Measurements from ENCODE around the gene ATP8B4.
A peak's percentile ranks its signal among the peaks of the same experiment; 100 is the strongest.
"Not testable (repeated sequence)": the region's sequence is repeated elsewhere in the genome, so short reads cannot be mapped to it uniquely, and the experiment has no call there.

Gene ATP8B4

DNA sequence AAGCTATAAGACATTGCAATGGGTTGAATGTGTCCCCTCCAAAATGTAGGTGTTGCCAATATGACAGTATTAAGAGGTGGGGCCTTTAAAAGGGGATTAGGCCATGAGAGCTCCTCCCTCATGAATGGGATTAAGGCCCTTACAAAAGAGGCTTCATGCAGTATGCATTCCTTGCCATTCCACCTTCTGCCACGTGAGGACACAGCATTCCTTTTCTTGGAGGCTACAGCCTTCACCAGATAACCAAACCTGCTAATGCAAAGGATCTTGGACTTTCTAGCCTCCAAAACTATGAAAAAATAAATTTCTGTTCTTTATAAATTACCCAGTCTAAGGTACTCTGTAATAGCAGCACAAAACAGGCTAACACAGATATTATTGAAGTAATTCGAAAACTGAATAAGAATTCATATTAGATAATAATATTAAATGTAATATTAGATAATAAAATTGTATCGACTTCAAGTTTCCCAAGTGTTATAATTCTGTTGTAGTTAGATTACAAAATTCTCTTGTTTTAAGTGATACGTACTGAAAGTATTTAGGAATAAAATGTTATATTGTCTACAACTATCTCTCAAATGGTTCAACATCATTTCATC is 29.4 kb upstream of the ATP8B4 start:
- peak; percentile 22 to 82 for DNase-seq (ENCODE audit: low read depth in 1 of 2, low spot score in 1 of 2)
- in situ Hi-C loops (cut with HindIII; ENCODE audit: low pct_unique_long_range_greater_than_20kb, low sequenced_read_pairs), result no loop called here
- TF ChIP-seq JUND (IDR thresholded peaks at IDR 0.05; ENCODE audit: low read depth), result no peak

DNA sequence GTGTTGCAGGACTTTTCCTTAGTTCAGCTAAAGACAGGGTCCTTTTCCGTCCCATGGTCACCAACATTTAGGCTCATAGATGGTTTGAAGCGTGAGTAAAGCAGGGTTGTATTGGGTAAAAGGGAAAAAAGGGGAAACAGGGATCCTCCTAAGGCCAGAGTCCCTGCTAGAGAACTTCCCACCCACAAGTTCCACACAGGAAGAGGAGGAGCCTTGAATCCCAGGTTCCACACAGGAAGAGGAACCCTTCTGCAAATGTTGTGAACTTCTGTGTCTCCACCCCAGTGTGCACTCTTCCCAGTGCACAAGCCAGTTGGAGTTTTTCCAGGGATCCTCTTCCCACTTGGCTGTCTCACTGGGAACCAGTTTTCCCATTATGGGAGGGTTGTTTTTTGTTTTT is 27.6 kb upstream of the ATP8B4 start:
- in situ Hi-C loops (cut with HindIII; ENCODE audit: low pct_unique_long_range_greater_than_20kb, low sequenced_read_pairs), result no loop called here
- no peak for DNase-seq (ENCODE audit: low read depth in 1 of 2, low spot score in 1 of 2)
- TF ChIP-seq JUND (IDR thresholded peaks at IDR 0.05; ENCODE audit: low read depth), result no peak

DNA sequence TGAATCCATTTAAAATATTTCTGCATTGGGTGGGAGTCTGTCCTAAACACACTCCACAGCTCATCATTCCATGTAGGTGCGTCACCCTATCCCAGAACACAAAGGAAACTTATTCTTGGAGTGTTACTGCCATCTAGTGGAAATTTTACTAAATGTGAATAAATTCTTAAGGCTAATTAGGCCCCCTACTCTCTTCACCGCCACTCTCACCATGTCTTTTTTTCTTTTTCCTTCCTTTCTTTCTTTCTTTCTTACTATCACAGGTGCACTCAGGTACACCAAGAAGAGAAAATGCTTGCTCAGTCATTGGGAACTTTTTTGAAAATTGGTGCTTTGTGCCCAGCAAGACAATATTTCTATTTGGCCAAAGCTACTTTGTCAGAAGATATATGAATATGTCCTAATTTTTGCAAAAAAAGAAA is 26.4 kb upstream of the ATP8B4 start:
- in situ Hi-C loops (cut with HindIII; ENCODE audit: low pct_unique_long_range_greater_than_20kb, low sequenced_read_pairs), result no loop called here
- peak; percentile 23 to 78 for DNase-seq (ENCODE audit: low read depth in 1 of 2, low spot score in 1 of 2)
- no peak for TF ChIP-seq JUND (IDR thresholded peaks at IDR 0.05; ENCODE audit: low read depth)

DNA sequence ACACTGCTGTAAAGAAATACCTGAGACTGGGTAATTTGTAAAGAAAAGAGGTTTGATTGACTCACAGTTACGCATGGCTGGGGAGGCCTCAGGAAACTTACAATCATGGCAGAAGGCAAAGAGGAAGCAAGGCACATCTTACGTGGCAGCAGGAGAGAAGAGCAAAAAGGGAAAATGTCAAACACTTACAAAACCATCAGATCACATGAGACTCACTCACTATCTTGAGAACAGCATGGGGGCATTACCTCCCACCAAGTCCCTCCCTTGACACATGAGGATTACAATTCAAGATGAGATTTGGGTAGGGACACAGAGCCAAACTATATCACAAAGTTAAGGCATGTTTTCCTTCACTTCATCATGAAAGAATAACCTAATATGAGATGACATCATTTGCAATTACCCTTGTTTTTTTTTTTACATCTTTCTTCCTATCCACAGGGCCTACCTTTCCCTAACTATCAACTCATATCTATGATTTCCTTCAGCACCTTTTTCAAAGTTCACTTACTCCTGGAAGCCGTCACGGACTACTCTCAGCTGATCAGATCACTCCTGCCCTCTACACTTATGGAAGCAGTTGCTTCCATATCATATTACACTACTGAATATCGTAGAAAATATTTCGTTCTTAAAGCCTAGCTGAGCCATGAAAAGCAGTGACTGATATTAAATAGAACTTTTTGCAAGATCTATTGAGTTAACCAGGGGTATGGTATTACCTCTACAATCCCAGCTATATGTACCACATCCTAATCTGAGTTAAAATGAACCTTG is 25.5 kb upstream of the ATP8B4 start:
- TF ChIP-seq JUND (IDR thresholded peaks at IDR 0.05; ENCODE audit: low read depth), result no peak
- in situ Hi-C loops (cut with HindIII; ENCODE audit: low pct_unique_long_range_greater_than_20kb, low sequenced_read_pairs), result no loop called here
- no peak for DNase-seq (ENCODE audit: low read depth in 1 of 2, low spot score in 1 of 2)

DNA sequence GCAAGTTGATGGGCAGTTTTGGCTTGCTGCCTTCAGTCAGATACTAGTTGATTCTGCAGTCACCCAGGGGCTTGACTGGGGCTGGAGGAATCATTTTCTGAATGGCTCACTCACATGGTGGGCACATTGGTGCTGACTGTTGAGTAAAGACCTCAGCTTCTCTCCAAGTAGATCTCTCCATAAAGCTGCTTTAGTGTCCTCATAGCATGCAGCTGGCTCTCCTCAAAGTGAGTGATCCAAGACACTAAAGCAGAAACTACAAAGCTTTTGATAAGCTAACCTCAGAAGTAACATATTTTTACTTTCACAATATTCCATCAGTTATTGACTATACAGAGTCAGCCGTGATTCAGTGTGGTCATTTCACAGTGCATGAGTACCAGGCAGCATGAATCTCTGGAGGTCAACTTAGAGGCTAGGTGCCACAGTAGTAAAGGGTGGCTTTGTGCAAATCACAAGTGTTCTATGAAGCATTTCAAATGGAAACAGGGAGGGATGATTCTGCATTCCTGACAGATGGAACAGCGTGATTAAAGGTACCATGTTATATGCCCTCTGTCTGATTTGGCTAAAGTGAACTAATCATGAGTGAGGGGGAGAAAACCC is 24.3 kb upstream of the ATP8B4 start:
- no peak for DNase-seq (ENCODE audit: low read depth in 1 of 2, low spot score in 1 of 2)
- in situ Hi-C loops (cut with HindIII; ENCODE audit: low pct_unique_long_range_greater_than_20kb, low sequenced_read_pairs), result no loop called here
- no peak for TF ChIP-seq JUND (IDR thresholded peaks at IDR 0.05; ENCODE audit: low read depth)

DNA sequence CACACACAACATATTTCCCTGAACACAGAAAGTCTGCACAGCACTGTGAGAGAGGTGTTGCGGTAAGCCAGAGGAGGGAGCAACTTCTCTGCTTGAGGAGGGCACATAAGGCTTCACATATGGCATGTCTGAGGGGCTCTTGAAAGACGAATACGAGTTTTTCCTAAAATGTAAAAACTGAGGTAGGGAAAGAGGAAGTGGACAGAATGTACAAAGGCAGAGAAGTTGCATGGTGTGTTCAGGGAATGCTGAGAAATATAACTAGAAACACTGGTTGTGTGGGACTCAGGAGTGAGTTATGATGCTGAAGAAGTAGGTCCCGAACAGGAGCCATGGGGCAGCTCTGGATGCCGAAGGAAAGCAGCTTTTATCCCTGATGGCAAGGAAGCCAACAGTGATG is 22.8 kb upstream of the ATP8B4 start:
- TF ChIP-seq JUND (IDR thresholded peaks at IDR 0.05; ENCODE audit: low read depth), result no peak
- in situ Hi-C loops (cut with HindIII; ENCODE audit: low pct_unique_long_range_greater_than_20kb, low sequenced_read_pairs), result no loop called here
- no peak for DNase-seq (ENCODE audit: low read depth in 1 of 2, low spot score in 1 of 2)

DNA sequence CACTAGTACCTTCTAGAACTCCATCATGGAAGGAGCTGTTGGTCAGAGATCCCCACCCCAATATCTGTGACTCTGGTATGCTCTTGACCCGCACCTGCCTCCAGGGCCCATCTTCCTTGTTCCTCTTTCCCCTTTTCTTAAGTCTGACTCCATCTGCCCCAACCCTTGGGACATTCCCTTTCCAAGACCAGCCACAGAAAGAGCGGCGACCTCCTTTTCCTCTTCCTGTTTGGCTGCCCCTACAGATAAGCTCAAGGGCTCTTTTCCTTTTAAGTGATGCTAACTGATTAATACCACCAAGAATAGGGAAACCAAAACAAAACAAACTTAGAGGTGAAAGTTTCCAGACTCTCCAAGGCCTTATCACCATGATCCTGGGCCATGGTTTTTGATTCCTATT is 21.9 kb upstream of the ATP8B4 start:
- in situ Hi-C loops (cut with HindIII; ENCODE audit: low pct_unique_long_range_greater_than_20kb, low sequenced_read_pairs), result no loop called here
- no peak for DNase-seq (ENCODE audit: low read depth in 1 of 2, low spot score in 1 of 2)
- TF ChIP-seq JUND (IDR thresholded peaks at IDR 0.05; ENCODE audit: low read depth), result no peak

DNA sequence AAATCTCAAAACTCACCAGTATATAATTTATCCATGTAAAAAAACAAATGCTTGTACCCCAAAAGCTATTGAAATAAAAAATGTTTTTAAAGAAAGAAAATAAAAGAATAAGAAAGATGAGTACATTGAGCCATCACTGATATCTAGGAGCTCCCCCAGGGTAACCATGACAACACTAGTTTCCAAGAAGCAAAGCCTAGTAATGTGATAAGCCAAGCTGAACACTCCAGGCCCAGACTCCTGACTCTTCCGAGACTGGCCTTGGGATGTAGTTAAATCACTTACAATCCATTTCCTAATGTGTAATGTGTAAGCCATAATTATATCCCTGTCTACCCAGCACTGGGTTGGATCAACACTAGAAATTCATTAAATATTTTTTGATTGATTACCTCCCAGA is 21.1 kb upstream of the ATP8B4 start:
- no peak for TF ChIP-seq JUND (IDR thresholded peaks at IDR 0.05; ENCODE audit: low read depth)
- no peak for DNase-seq (ENCODE audit: low read depth in 1 of 2, low spot score in 1 of 2)
- in situ Hi-C loops (cut with HindIII; ENCODE audit: low pct_unique_long_range_greater_than_20kb, low sequenced_read_pairs), result no loop called here

DNA sequence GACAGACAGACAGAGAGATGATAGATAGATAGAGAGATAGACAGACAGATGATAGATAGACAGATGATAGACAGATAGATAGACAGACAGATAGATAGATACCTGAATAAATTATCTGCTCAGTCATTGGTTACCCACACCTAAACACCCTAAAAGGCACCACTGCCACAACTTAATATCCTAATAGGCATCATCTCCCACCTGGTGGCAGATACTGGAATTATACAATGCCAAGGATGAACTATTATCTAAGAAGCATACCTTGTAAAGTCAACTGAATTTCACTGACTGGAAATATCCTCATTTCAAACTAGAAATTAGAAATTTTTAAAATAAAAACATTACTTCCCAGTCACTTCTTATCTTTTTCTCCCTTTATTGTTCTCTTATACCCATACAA is 19.4 kb upstream of the ATP8B4 start:
- no peak for TF ChIP-seq JUND (IDR thresholded peaks at IDR 0.05; ENCODE audit: low read depth)
- DNase-seq (ENCODE audit: low read depth in 1 of 2, low spot score in 1 of 2), result no peak
- in situ Hi-C loops (cut with HindIII; ENCODE audit: low pct_unique_long_range_greater_than_20kb, low sequenced_read_pairs), result no loop called here

DNA sequence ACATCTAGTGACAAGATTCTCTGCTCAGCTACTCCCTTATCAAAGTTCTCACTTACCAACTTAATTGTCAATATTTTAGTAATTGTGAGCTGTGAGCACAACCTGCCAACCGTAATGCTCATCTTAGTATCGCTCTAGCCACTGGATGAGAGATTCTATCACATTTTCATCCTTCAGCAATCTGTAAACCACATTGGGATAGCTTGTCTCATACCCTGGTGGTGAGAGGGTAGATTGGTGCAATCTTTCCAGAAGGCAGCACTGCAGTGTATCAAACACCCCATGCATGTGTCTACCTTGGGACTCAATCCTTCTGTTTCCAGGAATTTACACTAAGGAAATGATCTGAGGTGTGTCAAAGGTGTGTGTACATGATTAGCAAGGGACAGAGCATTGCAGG is 18.9 kb upstream of the ATP8B4 start:
- in situ Hi-C loops (cut with HindIII; ENCODE audit: low pct_unique_long_range_greater_than_20kb, low sequenced_read_pairs), result no loop called here
- TF ChIP-seq JUND (IDR thresholded peaks at IDR 0.05; ENCODE audit: low read depth), result no peak
- no peak for DNase-seq (ENCODE audit: low read depth in 1 of 2, low spot score in 1 of 2)

DNA sequence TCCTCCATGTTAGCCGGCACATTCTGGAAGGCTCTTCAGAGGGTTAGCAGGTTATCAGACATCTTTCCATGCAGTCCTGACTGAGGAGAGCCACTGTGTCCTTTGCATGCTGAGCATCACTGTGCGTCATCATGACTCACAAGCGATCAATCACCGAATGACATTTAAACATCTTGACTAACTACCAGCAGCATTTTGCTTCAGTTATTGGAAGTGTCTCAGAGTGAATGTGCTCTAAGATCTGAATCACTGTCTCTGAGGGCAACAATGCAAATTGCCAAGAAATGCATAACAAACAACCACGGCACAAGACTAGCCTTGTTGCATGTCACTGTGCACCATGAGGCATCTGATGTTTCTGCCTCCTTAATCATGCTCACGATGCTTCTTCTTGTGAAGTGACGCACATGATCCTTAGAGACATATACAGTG is 18.3 kb upstream of the ATP8B4 start:
- DNase-seq (ENCODE audit: low read depth in 1 of 2, low spot score in 1 of 2), result no peak
- TF ChIP-seq JUND (IDR thresholded peaks at IDR 0.05; ENCODE audit: low read depth), result no peak
- in situ Hi-C loops (cut with HindIII; ENCODE audit: low pct_unique_long_range_greater_than_20kb, low sequenced_read_pairs), result no loop called here

DNA sequence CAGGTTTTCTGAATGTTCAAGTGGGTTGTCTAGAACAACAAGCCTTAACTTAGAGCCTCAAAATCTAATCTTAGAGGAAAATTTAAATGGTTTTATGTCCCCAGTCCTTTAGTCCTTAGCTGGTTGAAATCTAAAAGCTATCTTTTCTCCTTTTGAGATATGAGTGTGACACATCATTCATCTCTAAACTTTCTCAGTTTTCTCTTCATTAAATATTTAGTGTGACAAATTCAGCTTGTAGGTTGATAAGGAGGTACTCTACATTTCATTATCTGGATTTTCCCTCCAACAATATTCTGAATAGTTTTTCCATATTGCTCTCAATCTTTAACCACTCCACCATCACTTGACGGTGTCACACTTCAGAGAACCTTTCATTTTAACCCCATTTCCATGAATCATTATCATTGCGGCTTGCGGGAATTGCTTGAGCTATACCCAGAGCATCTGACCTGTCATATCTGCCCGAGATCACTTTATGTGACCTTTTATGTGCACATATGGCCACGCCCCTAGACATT is 16.1 kb upstream of the ATP8B4 start:
- TF ChIP-seq JUND (IDR thresholded peaks at IDR 0.05; ENCODE audit: low read depth), result no peak
- DNase-seq (ENCODE audit: low read depth in 1 of 2, low spot score in 1 of 2), result no peak
- in situ Hi-C loops (cut with HindIII; ENCODE audit: low pct_unique_long_range_greater_than_20kb, low sequenced_read_pairs), result no loop called here

DNA sequence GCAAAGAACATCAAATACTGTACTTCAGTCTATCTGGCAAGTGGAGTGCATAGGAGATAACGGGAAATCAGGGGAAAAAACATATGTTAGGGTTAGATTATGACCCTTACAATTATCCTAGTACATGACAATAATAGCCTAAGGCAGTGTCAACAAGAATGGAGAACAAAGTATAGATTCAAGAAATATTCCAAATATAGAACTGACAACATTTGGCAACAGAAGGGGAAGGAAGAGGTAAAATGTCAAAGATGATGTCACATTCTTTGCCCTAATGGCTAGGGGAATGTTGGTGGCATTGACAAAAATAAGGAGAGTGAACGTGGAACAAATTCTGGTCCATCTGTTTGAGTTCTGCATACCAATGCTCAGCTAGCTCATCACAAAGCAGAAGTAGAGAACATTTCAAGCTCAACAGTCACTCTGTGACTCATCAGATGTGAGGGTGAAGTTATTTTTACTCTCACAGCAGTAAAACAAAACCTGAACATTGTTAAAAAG is 15.5 kb upstream of the ATP8B4 start:
- TF ChIP-seq JUND (IDR thresholded peaks at IDR 0.05; ENCODE audit: low read depth), result no peak
- in situ Hi-C loops (cut with HindIII; ENCODE audit: low pct_unique_long_range_greater_than_20kb, low sequenced_read_pairs), result no loop called here
- DNase-seq (ENCODE audit: low read depth in 1 of 2, low spot score in 1 of 2), result no peak

DNA sequence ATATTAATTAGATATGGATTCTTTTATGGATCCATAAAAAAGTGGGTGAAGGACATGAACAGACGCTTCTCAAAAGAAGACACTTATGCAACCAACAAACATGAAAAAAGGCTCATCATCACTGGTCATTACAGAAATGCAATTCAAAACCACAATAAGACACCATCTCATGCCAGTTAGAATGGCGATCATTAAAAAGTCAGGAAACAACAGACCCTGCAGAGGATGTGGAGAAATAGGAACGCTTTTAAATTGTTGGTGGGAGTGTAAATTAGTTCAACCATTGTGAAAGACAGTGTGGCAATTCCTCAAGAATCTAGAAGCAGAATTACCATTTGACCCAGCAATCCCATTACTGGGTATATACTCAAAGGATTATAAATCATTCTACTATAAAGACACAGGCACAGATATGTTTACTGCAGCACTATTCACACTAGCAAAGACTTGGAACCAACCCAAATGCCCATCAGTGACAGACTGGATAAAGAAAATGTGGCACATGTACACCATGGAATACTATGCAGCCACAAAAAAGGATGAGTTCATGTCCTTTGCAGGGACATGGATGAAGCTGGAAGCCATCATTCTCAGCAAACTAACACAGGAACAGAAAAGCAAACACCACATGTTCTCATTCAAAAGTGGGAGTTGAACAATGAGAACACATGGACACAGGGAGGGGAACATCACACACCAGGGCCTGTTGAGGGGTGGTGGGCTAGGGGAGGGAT is 13.4 kb upstream of the ATP8B4 start:
- DNase-seq (ENCODE audit: low read depth in 1 of 2, low spot score in 1 of 2); in situ Hi-C loops (cut with HindIII; ENCODE audit: low pct_unique_long_range_greater_than_20kb, low sequenced_read_pairs): not testable (repeated sequence)

Measured in T47D (cell line).